Loucy (cell line): ENCODE data around the gene PKDREJ.

ENCODE experiments used
- H2AFZ ChIP-seq: fragments of 200-600 bp; sonication (generic); 2 replicates; pipeline ENCODE4 v1.6.0; 2016; ENCODE audit warnings: antibody characterized with exemption, mild to moderate bottlenecking, low read length, moderate library complexity
- H3F3A ChIP-seq: fragments of 200-600 bp; 2 replicates; pipeline ENCODE4 v1.6.0; 2016; ENCODE audit warnings: antibody characterized with exemption, low read depth, mild to moderate bottlenecking
- H3K27me3 ChIP-seq: fragments of 200-600 bp; sonication (generic); 2 replicates; pipeline ENCODE4 v1.6.1; 2014; ENCODE audit warnings: low read length, mild to moderate bottlenecking; ENCODE audit not compliant: insufficient read depth, poor library complexity, severe bottlenecking
- H3K36me3 ChIP-seq: fragments of 200-600 bp; sonication (generic); 2 replicates; pipeline ENCODE4 v1.6.1; 2016; ENCODE audit warnings: low read length; ENCODE audit not compliant: insufficient read depth
- H3K4me1 ChIP-seq: fragments of 200-600 bp; sonication (generic); 2 replicates; pipeline ENCODE4 v1.5.1; 2014; ENCODE audit warnings: low read length, mild to moderate bottlenecking; ENCODE audit not compliant: insufficient read depth, poor library complexity, severe bottlenecking
- H3K4me2 ChIP-seq: fragments of 200-600 bp; sonication (generic); 2 replicates; pipeline ENCODE4 v1.6.0; 2014; ENCODE audit warnings: antibody characterized with exemption, low read length, low read depth, mild to moderate bottlenecking; ENCODE audit not compliant: poor library complexity, severe bottlenecking
- H3K4me3 ChIP-seq: fragments of 200-600 bp; sonication (generic); 2 replicates; pipeline ENCODE4 v1.5.1; 2014; ENCODE audit warnings: low read length, mild to moderate bottlenecking, mixed read lengths; ENCODE audit not compliant: poor library complexity, severe bottlenecking
- H3K79me2 ChIP-seq: fragments of 200-600 bp; sonication (generic); 2 replicates; pipeline ENCODE4 v1.6.1; 2014; ENCODE audit warnings: low read length; ENCODE audit not compliant: insufficient read depth
- H3K9ac ChIP-seq: fragments of 200-600 bp; sonication (generic); 2 replicates; pipeline ENCODE4 v1.6.0; 2014; ENCODE audit warnings: mild to moderate bottlenecking, low read depth, low read length, moderate library complexity; ENCODE audit not compliant: poor library complexity, severe bottlenecking
- H3K9me2 ChIP-seq: fragments of 200-600 bp; sonication (generic); replicated peaks from 2 replicates; pipeline ENCODE4 v1.6.1; 2016; ENCODE audit warnings: low read depth, low read length, mixed read lengths
- H3K9me3 ChIP-seq: fragments of 200-600 bp; sonication (generic); 2 replicates; pipeline ENCODE4 v1.6.1; 2014; ENCODE audit warnings: mild to moderate bottlenecking, antibody characterized with exemption, low read length, low read depth; ENCODE audit not compliant: insufficient read depth
- H4K20me1 ChIP-seq: fragments of 200-600 bp; sonication (generic); 2 replicates; pipeline ENCODE4 v1.6.0; 2014; ENCODE audit warnings: antibody characterized with exemption, low read length, mild to moderate bottlenecking; ENCODE audit not compliant: insufficient read depth, poor library complexity, severe bottlenecking
- CTCF ChIP-seq: fragments of 200-600 bp; sonication (generic); conservative IDR thresholded peaks from 2 replicates; pipeline ENCODE4 v1.5.1; 2014; ENCODE audit warnings: mild to moderate bottlenecking, antibody characterized with exemption, low read length
- EZH2phosphoT487 ChIP-seq: fragments of 200-600 bp; IDR thresholded peaks from 2 replicates; pipeline ENCODE4 v1.6.1; 2018; ENCODE audit warnings: antibody characterized with exemption, mild to moderate bottlenecking, moderate library complexity, borderline replicate concordance

PKDREJ gene

DNA sequence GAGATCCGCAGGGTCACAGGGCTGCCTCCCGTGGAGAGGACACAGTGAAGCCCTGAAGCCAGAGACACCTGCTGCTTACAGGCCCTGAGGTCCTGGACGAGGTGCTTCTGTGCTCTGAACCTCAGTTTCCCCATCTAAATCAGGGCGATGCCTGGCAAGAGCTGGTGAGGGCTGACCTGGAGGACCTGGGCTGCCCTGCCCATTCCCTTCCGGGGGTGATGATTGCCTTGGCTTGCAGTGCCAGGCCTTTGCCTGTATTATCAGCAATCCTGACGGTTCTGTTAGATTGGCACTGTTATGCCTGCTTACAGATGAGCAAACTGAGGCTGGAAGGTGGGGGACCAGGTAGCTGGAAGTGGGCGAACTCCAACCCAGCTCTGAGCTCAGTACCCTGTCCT, 25.7 kb upstream of the PKDREJ start:
- H3K27me3 ChIP-seq, result no peaks in the 10 kb centered on the region
- no peaks in the 10 kb centered on the region for H3K9me2 ChIP-seq
- H3K9me3 ChIP-seq, result no peaks in the 10 kb centered on the region
- H3F3A ChIP-seq, result no peaks in the 10 kb centered on the region
- H3K4me3 ChIP-seq, result peak overlapping the region; percentile 64
- H3K79me2 ChIP-seq, result peaks cover 21% of the 10 kb centered on the region; the same call in 1 of the 2 replicates
- TF ChIP-seq CTCF, result no peak
- TF ChIP-seq EZH2phosphoT487, result no peak
- H3K9ac ChIP-seq, result peak overlapping the region; percentile 84
- H2AFZ ChIP-seq, result no peak overlapping the region
- H4K20me1 ChIP-seq, result no peaks in the 10 kb centered on the region
- H3K4me1 ChIP-seq, result peaks cover 56% of the 10 kb centered on the region
- peaks cover 22% of the 10 kb centered on the region; the same call in 1 of the 2 replicates for H3K36me3 ChIP-seq
- H3K4me2 ChIP-seq, result peak overlapping the region; percentile 73

GRCh38 chr22:46287873-46288751, 25.0 kb upstream of the PKDREJ start:
- Histone ChIP-seq H3K27me3 (no peaks in the 10 kb centered on the region), H3K9me2 (no peaks in the 10 kb centered on the region), H3K9ac (peak overlapping the region; percentile 84), H3K36me3 (peaks cover 27% of the 10 kb centered on the region; the same call in 1 of the 2 replicates), H3K79me2 (peaks cover 21% of the 10 kb centered on the region; the same call in 1 of the 2 replicates), H2AFZ (no peak overlapping the region), H3F3A (no peaks in the 10 kb centered on the region), H3K4me3 (peak overlapping the region; percentile 64), H3K4me2 (peak overlapping the region; percentile 73), H3K4me1 (peaks cover 49% of the 10 kb centered on the region), H3K9me3 (no peaks in the 10 kb centered on the region), H4K20me1 (no peaks in the 10 kb centered on the region)
- TF ChIP-seq EZH2phosphoT487 (no peak), CTCF (no peak)

DNA sequence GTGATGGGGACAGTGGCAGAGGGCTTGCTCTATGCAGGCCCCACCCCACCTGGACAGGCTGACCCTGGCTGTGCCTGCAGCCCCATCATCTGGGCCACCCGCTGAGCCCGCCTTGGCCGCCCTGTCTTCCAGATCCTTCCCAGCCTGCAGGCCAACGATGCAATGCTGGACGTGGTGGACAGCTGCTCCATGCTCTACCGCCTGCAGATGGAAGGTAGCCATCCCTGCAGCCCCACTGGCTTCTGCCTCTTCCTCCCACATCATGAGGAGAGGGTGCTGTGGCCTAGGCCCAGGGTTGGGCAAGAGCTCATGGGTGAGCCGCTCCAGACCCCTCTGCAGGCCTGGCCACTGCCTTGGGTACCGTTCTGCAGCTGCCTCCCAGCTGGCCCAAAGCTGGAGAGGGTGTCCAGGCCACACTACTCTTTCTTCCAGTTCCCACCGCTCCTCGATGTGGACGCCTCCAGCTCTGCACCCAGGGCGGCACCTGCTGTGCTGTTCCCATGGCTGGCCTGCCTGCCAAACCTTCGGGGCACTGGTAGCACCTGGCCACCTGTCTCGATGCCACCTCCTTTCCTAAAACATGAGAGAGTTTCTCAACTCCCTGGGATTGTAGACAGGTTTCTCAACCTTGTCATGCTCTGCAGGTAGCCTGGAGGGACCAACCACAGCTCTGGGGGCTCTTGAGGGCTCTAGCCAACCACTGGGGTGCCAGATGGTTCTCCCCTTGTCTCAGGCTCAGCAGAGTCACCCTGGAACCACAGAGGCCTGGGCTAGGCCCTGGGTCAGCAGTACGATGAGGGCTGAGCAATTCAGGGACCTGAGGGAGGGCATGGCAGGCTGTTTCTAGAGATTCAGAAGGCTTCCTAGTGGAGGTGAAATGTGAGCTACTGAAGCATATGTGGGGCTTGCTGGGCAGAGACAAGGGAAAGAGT, 24.1 kb upstream of the PKDREJ start:
- peaks cover 21% of the 10 kb centered on the region; the same call in 1 of the 2 replicates for H3K79me2 ChIP-seq
- no peaks in the 10 kb centered on the region for H3K9me2 ChIP-seq
- no peaks in the 10 kb centered on the region for H4K20me1 ChIP-seq
- peaks cover 42% of the 10 kb centered on the region for H3K4me1 ChIP-seq
- TF ChIP-seq CTCF, result no peak
- no peak for TF ChIP-seq EZH2phosphoT487
- no peaks in the 10 kb centered on the region for H3K9me3 ChIP-seq
- H2AFZ ChIP-seq, result no peak overlapping the region
- no peaks in the 10 kb centered on the region for H3K27me3 ChIP-seq
- peak overlapping the region; percentile 84 for H3K9ac ChIP-seq
- peaks cover 30% of the 10 kb centered on the region; the same call in 1 of the 2 replicates for H3K36me3 ChIP-seq
- peak overlapping the region; percentile 64 for H3K4me3 ChIP-seq
- no peaks in the 10 kb centered on the region for H3F3A ChIP-seq
- peak overlapping the region; percentile 73 for H3K4me2 ChIP-seq
